Liver (tissue), 3 donors: ENCODE measurements around the gene P2RX7.

ENCODE experiments used
- ATF3 ChIP-seq: IDR thresholded peaks from 2 replicates; pipeline ENCODE4 v1.6.1; 2016; ENCODE audit warnings: antibody characterized with exemption
- EGR1 ChIP-seq, 2 donors: IDR thresholded peaks; 2 replicates each; pipeline ENCODE4 v1.6.1; 2016 to 2018; ENCODE audit warnings: antibody characterized with exemption in 2 of 2, low read depth in 2 of 2
- GABPA ChIP-seq, 2 donors: IDR thresholded peaks in 1 of 2; conservative IDR thresholded peaks in 1 of 2; 2 replicates each; pipeline ENCODE4 v1.6.1; 2016; ENCODE audit warnings: antibody characterized with exemption in 2 of 2, mild to moderate bottlenecking in 1 of 2, moderate library complexity in 1 of 2
- HNF4A ChIP-seq, 2 donors: conservative IDR thresholded peaks; 2 replicates each; pipeline ENCODE4 v1.6.1; 2016; ENCODE audit warnings: antibody characterized with exemption in 2 of 2, mild to moderate bottlenecking in 2 of 2
- JUND ChIP-seq, 2 donors: IDR thresholded peaks; 2 replicates each; pipeline ENCODE4 v1.6.1; 2016; ENCODE audit warnings: antibody characterized with exemption in 2 of 2
- MAX ChIP-seq: IDR thresholded peaks from 2 replicates; pipeline ENCODE4 v1.6.1; 2016; ENCODE audit warnings: antibody characterized with exemption
- RAD21 ChIP-seq, 2 donors: IDR thresholded peaks; 2 replicates each; pipeline ENCODE4 v1.6.1; 2016; ENCODE audit warnings: antibody characterized with exemption in 2 of 2, mild to moderate bottlenecking in 2 of 2
- RXRA ChIP-seq, 2 donors: IDR thresholded peaks; 2 replicates each; pipeline ENCODE4 v1.6.1; 2017 to 2018; ENCODE audit warnings: antibody characterized with exemption in 2 of 2, mild to moderate bottlenecking in 1 of 2
- SP1 ChIP-seq: IDR thresholded peaks from 2 replicates; pipeline ENCODE4 v1.6.1; 2018; ENCODE audit warnings: antibody characterized with exemption, mild to moderate bottlenecking
- TAF1 ChIP-seq: conservative IDR thresholded peaks from 2 replicates; pipeline ENCODE4 v1.6.1; 2016; ENCODE audit warnings: antibody characterized with exemption, mild to moderate bottlenecking
- ZBTB33 ChIP-seq: IDR thresholded peaks from 2 replicates; pipeline ENCODE4 v1.6.1; 2016; ENCODE audit warnings: antibody characterized with exemption
- TF ChIP-seq, protein P1 (sequence below): fragments of 150-350 bp; IDR thresholded peaks from 2 replicates; pipeline ENCODE4 v1.5.1; 2017; ENCODE audit warnings: improper control_type of control experiment, low read depth, low read length; ENCODE audit not compliant: missing input control
- TF ChIP-seq, protein P2 (sequence below): IDR thresholded peaks from 2 replicates; pipeline ENCODE4 v1.6.1; 2016; ENCODE audit warnings: antibody characterized with exemption, mild to moderate bottlenecking
- donor health status: healthy.
- donor health status: healthy.

DNA sequence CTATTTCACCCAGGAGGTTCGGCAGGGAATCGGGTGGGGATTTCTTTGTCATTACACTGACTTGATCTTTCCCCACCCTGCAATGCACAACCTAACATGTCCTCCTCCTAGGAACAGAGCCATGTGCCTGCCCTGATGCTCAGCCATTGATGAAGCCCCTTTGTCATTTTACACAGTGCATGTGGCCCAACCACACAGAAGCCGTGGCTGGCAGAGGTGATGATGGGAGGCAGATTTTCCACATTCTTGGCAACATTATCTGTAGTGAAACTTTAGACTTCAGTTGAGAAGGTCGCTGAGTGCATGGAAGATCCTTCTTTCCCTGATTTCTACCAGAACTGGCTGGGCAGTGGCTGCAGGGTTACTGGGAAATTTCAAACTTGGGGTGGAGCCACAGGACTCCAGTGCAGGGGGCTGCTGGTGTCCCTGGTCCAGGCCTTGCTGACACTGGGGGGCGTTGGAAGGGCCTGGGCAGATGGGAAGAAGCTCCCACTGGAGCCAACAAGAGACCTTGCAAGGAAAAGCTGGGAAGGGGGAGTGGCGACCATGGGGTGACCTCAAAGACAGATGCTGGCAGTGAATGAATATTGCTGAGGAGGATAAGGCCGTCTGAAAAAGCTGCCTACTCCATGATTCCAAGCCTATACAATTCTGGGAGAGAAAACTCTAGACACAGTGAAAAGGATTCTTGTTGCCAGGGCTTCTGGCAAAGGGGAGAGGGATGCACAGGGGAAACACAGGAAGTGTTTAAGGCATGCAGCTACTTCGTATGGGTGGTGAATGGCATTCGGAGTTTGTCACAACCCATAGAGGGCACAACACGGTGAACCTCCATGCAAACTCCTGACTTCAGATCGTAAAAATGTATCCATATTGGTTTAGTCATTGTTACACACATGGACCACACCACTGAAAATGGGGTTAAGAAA is 41.8 kb upstream of the P2RX7 start:
- TF ChIP-seq, protein P1, sequence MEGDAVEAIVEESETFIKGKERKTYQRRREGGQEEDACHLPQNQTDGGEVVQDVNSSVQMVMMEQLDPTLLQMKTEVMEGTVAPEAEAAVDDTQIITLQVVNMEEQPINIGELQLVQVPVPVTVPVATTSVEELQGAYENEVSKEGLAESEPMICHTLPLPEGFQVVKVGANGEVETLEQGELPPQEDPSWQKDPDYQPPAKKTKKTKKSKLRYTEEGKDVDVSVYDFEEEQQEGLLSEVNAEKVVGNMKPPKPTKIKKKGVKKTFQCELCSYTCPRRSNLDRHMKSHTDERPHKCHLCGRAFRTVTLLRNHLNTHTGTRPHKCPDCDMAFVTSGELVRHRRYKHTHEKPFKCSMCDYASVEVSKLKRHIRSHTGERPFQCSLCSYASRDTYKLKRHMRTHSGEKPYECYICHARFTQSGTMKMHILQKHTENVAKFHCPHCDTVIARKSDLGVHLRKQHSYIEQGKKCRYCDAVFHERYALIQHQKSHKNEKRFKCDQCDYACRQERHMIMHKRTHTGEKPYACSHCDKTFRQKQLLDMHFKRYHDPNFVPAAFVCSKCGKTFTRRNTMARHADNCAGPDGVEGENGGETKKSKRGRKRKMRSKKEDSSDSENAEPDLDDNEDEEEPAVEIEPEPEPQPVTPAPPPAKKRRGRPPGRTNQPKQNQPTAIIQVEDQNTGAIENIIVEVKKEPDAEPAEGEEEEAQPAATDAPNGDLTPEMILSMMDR = no peak
- TF ChIP-seq EGR1 (IDR thresholded peaks at IDR 0.05; ENCODE audit: low read depth in 2 of 2) (no peak), RXRA (IDR thresholded peaks at IDR 0.05) (no peak), ATF3 (no peak), GABPA (IDR thresholded peaks at IDR 0.05 in 1 of 2, conservative IDR thresholded peaks at IDR 0.05 in 1 of 2) (no peak), TAF1 (no peak), JUND (IDR thresholded peaks at IDR 0.05) (no peak), HNF4A (conservative IDR thresholded peaks at IDR 0.05) (no peak), ZBTB33 (no peak), MAX (no peak), RAD21 (IDR thresholded peaks at IDR 0.05) (no peak), SP1 (no peak)
- TF ChIP-seq, protein P2, sequence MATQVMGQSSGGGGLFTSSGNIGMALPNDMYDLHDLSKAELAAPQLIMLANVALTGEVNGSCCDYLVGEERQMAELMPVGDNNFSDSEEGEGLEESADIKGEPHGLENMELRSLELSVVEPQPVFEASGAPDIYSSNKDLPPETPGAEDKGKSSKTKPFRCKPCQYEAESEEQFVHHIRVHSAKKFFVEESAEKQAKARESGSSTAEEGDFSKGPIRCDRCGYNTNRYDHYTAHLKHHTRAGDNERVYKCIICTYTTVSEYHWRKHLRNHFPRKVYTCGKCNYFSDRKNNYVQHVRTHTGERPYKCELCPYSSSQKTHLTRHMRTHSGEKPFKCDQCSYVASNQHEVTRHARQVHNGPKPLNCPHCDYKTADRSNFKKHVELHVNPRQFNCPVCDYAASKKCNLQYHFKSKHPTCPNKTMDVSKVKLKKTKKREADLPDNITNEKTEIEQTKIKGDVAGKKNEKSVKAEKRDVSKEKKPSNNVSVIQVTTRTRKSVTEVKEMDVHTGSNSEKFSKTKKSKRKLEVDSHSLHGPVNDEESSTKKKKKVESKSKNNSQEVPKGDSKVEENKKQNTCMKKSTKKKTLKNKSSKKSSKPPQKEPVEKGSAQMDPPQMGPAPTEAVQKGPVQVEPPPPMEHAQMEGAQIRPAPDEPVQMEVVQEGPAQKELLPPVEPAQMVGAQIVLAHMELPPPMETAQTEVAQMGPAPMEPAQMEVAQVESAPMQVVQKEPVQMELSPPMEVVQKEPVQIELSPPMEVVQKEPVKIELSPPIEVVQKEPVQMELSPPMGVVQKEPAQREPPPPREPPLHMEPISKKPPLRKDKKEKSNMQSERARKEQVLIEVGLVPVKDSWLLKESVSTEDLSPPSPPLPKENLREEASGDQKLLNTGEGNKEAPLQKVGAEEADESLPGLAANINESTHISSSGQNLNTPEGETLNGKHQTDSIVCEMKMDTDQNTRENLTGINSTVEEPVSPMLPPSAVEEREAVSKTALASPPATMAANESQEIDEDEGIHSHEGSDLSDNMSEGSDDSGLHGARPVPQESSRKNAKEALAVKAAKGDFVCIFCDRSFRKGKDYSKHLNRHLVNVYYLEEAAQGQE = no peak
